Gastrocnemius medialis (tissue), 4 donors: ENCODE measurements around the gene PCDH9. TPM values are rescaled to one million over a fixed set of nuclear protein-coding genes. Genes with fewer than 3 reads are reported as not detected.

ENCODE experiments used
- ATAC-seq, 2 donors: fragments of 150-250 bp; one replicate each; pipeline ENCODE4 v1.9.1; 2016
- DNase-seq, 2 donors: peaks; one replicate each; pipeline ENCODE4 v3.0.0-alpha.2; 2019
- H3K27ac ChIP-seq, 4 donors: fragments of 200-600 bp; sonication (generic); 1 replicate in 1 of 4; 2 replicates in 3 of 4; pipeline ENCODE4 v1.5.1; 2016 to 2018; ENCODE audit warnings: mild to moderate bottlenecking in 2 of 4, moderate library complexity in 1 of 4
- H3K27me3 ChIP-seq, 3 donors: fragments of 200-600 bp; sonication (generic) in 2 of 3; 1 replicate in 1 of 3; 2 replicates in 2 of 3; pipeline versions ENCODE4 v1.5.1 to v1.6.0; 2016 to 2019; ENCODE audit warnings: mild to moderate bottlenecking in 1 of 3, moderate library complexity in 1 of 3
- H3K36me3 ChIP-seq, 2 donors: fragments of 200-600 bp; sonication (generic) in 1 of 2; one replicate each; pipeline ENCODE4 v1.5.1; 2017 to 2018
- H3K4me1 ChIP-seq, 2 donors: fragments of 200-600 bp; sonication (generic) in 1 of 2; one replicate each; pipeline ENCODE4 v1.5.1; 2016 to 2017; ENCODE audit warnings: mild to moderate bottlenecking in 2 of 2
- H3K4me3 ChIP-seq, 4 donors: fragments of 200-600 bp; sonication (generic) in 3 of 4; 1 replicate in 1 of 4; 2 replicates in 3 of 4; pipeline ENCODE4 v1.5.1; 2016 to 2019; ENCODE audit warnings: mild to moderate bottlenecking in 2 of 4
- H3K9me3 ChIP-seq, 3 donors: fragments of 200-600 bp; sonication (generic) in 2 of 3; 1 replicate in 1 of 3; 2 replicates in 2 of 3; pipeline ENCODE4 v1.5.1; 2016 to 2019
- CTCF ChIP-seq, 5 experiments: fragments of 450-650 bp in 3 of 5; fragments of 200-600 bp in 2 of 5; sonication (generic) in 2 of 5; IDR thresholded peaks in 4 of 5; conservative IDR thresholded peaks in 1 of 5; 1 replicate in 4 of 5; 2 replicates in 1 of 5; pipeline ENCODE4 v1.5.1; 2016 to 2019; ENCODE audit warnings: antibody characterized with exemption in 5 of 5, mild to moderate bottlenecking in 3 of 5, moderate library complexity in 3 of 5
- POLR2A ChIP-seq, 2 donors: fragments of 450-650 bp; IDR thresholded peaks; one replicate each; pipeline ENCODE4 v1.6.1; 2017; ENCODE audit warnings: antibody characterized with exemption in 2 of 2, mild to moderate bottlenecking in 2 of 2, moderate library complexity in 2 of 2
- in situ Hi-C, 4 donors: fragments of 200-750 bp; cut with MboI; loops; one replicate each; pipeline versions ENCODE4 v1.15.0 to v1.8.0; 2017; ENCODE audit warnings: low sequenced_read_pairs in 4 of 4
- intact Hi-C: fragments of 100-400 bp; cut with DNase I; formaldehyde crosslinking; loops from one replicate; pipeline ENCODE4 v1.15.1; 2023; ENCODE audit warnings: low total_unique reads
- total RNA-seq, 4 donors: library from RNA; depleted of rRNA; stranded (reverse); fragments of >200 nt; gene quantifications; one replicate each; pipeline versions ENCODE4 v1.1.0 to v1.2.3, GENCODE V29; 2016

Gene PCDH9
- total RNA-seq, 4 donors from 2014 or later, result 1.4 to 2.1 (median 1.9) TPM

GRCh38 chr13:67070306-67070705 lies 159.8 kb downstream of the PCDH9 start:
- Histone ChIP-seq H3K4me3 (no peak overlapping the region), H3K27me3 (no peaks in the 10 kb centered on the region), H3K9me3 (no peaks in the 10 kb centered on the region), H3K4me1 (no peaks in the 10 kb centered on the region), H3K27ac (no peak overlapping the region), H3K36me3 (no peaks in the 10 kb centered on the region)
- TF ChIP-seq POLR2A (IDR thresholded peaks at IDR 0.05), result no peak
- no peak for TF ChIP-seq CTCF (IDR thresholded peaks at IDR 0.05 in 4 of 5, conservative IDR thresholded peaks at IDR 0.05 in 1 of 5)
- no peak for ATAC-seq
- in situ Hi-C loops (no loop called here), intact Hi-C loops (no loop called here)
- no peak for DNase-seq

- H3K9me3 ChIP-seq, result no peaks in the 10 kb centered on the region
- TF ChIP-seq CTCF (IDR thresholded peaks at IDR 0.05 in 4 of 5, conservative IDR thresholded peaks at IDR 0.05 in 1 of 5), result no peak
- TF ChIP-seq POLR2A (IDR thresholded peaks at IDR 0.05), result no peak
- in situ Hi-C loops (no loop called here), intact Hi-C loops (no loop called here)
- ATAC-seq, result no peak
- H3K4me3 ChIP-seq, result no peak overlapping the region
- H3K36me3 ChIP-seq, result no peaks in the 10 kb centered on the region
- DNase-seq, result no peak
- H3K27ac ChIP-seq, result no peak overlapping the region
- H3K27me3 ChIP-seq, result no peaks in the 10 kb centered on the region
- no peaks in the 10 kb centered on the region for H3K4me1 ChIP-seq
Measured at GRCh38 chr13:67069117-67069767, 160.9 kb downstream of the PCDH9 start.

- DNase-seq (no peak), ATAC-seq (no peak)
- Histone ChIP-seq H3K4me3 (no peak overlapping the region), H3K9me3 (no peaks in the 10 kb centered on the region), H3K27ac (no peak overlapping the region), H3K4me1 (no peaks in the 10 kb centered on the region), H3K36me3 (no peaks in the 10 kb centered on the region), H3K27me3 (no peaks in the 10 kb centered on the region)
- intact Hi-C loops (no loop called here), in situ Hi-C loops (no loop called here)
- no peak for TF ChIP-seq POLR2A (IDR thresholded peaks at IDR 0.05)
- TF ChIP-seq CTCF (IDR thresholded peaks at IDR 0.05 in 4 of 5, conservative IDR thresholded peaks at IDR 0.05 in 1 of 5), result no peak
Measured at GRCh38 chr13:67064920-67065319, 165.2 kb downstream of the PCDH9 start.

GRCh38 chr13:67063036-67063435 lies 167.1 kb downstream of the PCDH9 start:
- intact Hi-C loops, result no loop called here
- TF ChIP-seq CTCF (IDR thresholded peaks at IDR 0.05 in 4 of 5, conservative IDR thresholded peaks at IDR 0.05 in 1 of 5), result no peak
- TF ChIP-seq POLR2A (IDR thresholded peaks at IDR 0.05), result no peak
- H3K36me3 ChIP-seq, result no peaks in the 10 kb centered on the region
- in situ Hi-C loops, result no loop called here
- no peaks in the 10 kb centered on the region for H3K4me1 ChIP-seq
- no peaks in the 10 kb centered on the region for H3K27me3 ChIP-seq
- H3K9me3 ChIP-seq, result no peaks in the 10 kb centered on the region
- no peak overlapping the region for H3K4me3 ChIP-seq
- no peak for ATAC-seq
- H3K27ac ChIP-seq, result no peak overlapping the region
- no peak for DNase-seq

- Histone ChIP-seq H3K9me3 (no peaks in the 10 kb centered on the region), H3K4me1 (no peaks in the 10 kb centered on the region), H3K27ac (no peak overlapping the region), H3K36me3 (no peaks in the 10 kb centered on the region), H3K27me3 (no peaks in the 10 kb centered on the region), H3K4me3 (no peak overlapping the region)
- in situ Hi-C loops (no loop called here), intact Hi-C loops (no loop called here)
- ATAC-seq, result no peak
- no peak for TF ChIP-seq POLR2A (IDR thresholded peaks at IDR 0.05)
- no peak for DNase-seq
Measured at GRCh38 chr13:67062160-67062559, 168.0 kb downstream of the PCDH9 start.
